ENCODE data around the gene UBE2I. TPM values are rescaled to one million over a fixed set of nuclear protein-coding genes. Genes with fewer than 3 reads are reported as not detected.

Gene UBE2I
- total RNA-seq, 1 experiment from 2014 or later = 212 TPM

GRCh38 chr16:1351582-1352362 lies 42.3 kb downstream of the UBE2I start, which contains the start of the genes GNPTG and TSR3 (continued):
- peak; percentile 26 for TF ChIP-seq TCF7L2 (IDR thresholded peaks at IDR 0.05; ENCODE audit: borderline replicate concordance, extremely low read depth, insufficient read depth, insufficient read length)

GRCh38 chr16:1354815-1355540 lies 45.5 kb downstream of the UBE2I start:
- H2AFZ ChIP-seq (ENCODE audit: low read depth, low read length, poor library complexity, severe bottlenecking) = no peak overlapping the region
- peaks cover 89% of the 10 kb centered on the region for H3K79me2 ChIP-seq (ENCODE audit: insufficient read depth, low read length)
- intact Hi-C loops (cut with micrococcal nuclease) = no loop called here
- no peaks in the 10 kb centered on the region; a peak in 1 of 4 replicates for H3K36me3 ChIP-seq (ENCODE audit: control insufficient read depth in 1 of 2, insufficient read depth in 2 of 2, low read length in 2 of 2)
- H3K27ac ChIP-seq (ENCODE audit: low read depth, low read length) = no peak overlapping the region
- H3K9me2 ChIP-seq (ENCODE audit: insufficient read depth) = no peaks in the 10 kb centered on the region
- ChIA-PET CTCF (no interaction called here), POLR2A (no interaction called here), RAD21 (ENCODE audit: low non-redundant PET in 1 of 2, low total read pairs in 2 of 2, uncharacterized antibody in 2 of 2, unreplicated experiment in 2 of 2) (no interaction called here)
- no peak for ATAC-seq
- H4K20me1 ChIP-seq (ENCODE audit: insufficient read depth) = no peaks in the 10 kb centered on the region
- H3K4me1 ChIP-seq (ENCODE audit: control insufficient read depth in 1 of 2, insufficient read depth in 2 of 2, low read length in 2 of 2) = peaks cover 35 to 53% of the 10 kb centered on the region in 2 experiments
- H3K9ac ChIP-seq (ENCODE audit: low read length) = no peak overlapping the region
- no peaks in the 10 kb centered on the region for H3K9me3 ChIP-seq (ENCODE audit: control insufficient read depth in 1 of 2, insufficient read depth in 1 of 2, low read depth in 1 of 2, low read length in 2 of 2)
- BruUV-seq (replicated peaks) = no TSS peak
- DNase-seq (ENCODE audit: low read depth, low spot score) = no peak
- H3K27me3 ChIP-seq (ENCODE audit: insufficient read depth, low read length) = no peaks in the 10 kb centered on the region
- no peak for TF ChIP-seq POLR2AphosphoS5 (IDR thresholded peaks at IDR 0.05; ENCODE audit: low read depth, low read length)
- TF ChIP-seq EZH2 (IDR thresholded peaks at IDR 0.05) = no peak
- TF ChIP-seq POLR2A (IDR thresholded peaks at IDR 0.05; ENCODE audit: borderline replicate concordance, extremely low read depth, insufficient read depth, insufficient read length) = no peak
- TF ChIP-seq REST (IDR thresholded peaks at IDR 0.05; ENCODE audit: low read depth) = no peak
- TF ChIP-seq MAX (IDR thresholded peaks at IDR 0.05) = no peak
- TF ChIP-seq EGR1 (IDR thresholded peaks at IDR 0.05; ENCODE audit: low read depth) = no peak
- TF ChIP-seq SP1 (IDR thresholded peaks at IDR 0.05; ENCODE audit: low read depth) = no peak
- TF ChIP-seq CTCF (IDR thresholded peaks at IDR 0.05 in 2 of 3, conservative IDR thresholded peaks at IDR 0.05 in 1 of 3; ENCODE audit: borderline replicate concordance in 1 of 3, insufficient read depth in 1 of 3, low read depth in 2 of 3, low read length in 2 of 3) = no peak
- TF ChIP-seq SRF (IDR thresholded peaks at IDR 0.05; ENCODE audit: low read depth) = no peak
- no peak overlapping the region for H3K4me2 ChIP-seq (ENCODE audit: low read length)
- H3K4me3 ChIP-seq (replicated peaks in 1 of 2; ENCODE audit: low read depth in 1 of 2, low read length in 2 of 2) = no peak overlapping the region

All from HCT116 (cell line).